Endothelial cell (in vitro differentiated cells): Measurements from ENCODE around the gene TMEM269. TPM values are rescaled to one million over a fixed set of nuclear protein-coding genes. Genes with fewer than 3 reads are reported as not detected.

Experiments used
- DNase-seq: peaks from one replicate; pipeline ENCODE4 v3.0.0; 2021; ENCODE audit warnings: low spot score
- H3K27ac Mint-ChIP-seq: one replicate; pipeline ENCODE4 v1.8.0; 2021; ENCODE audit warnings: mixed read lengths, inconsistent platforms; ENCODE audit not compliant: unreplicated experiment
- H3K27me3 Mint-ChIP-seq: one replicate; pipeline ENCODE4 v1.8.0; 2021; ENCODE audit warnings: mild to moderate bottlenecking, moderate library complexity, mixed read lengths, inconsistent platforms; ENCODE audit not compliant: unreplicated experiment
- H3K36me3 Mint-ChIP-seq: one replicate; pipeline ENCODE4 v1.8.0; 2021; ENCODE audit warnings: mild to moderate bottlenecking, low read depth, mixed read lengths, inconsistent platforms; ENCODE audit not compliant: unreplicated experiment
- H3K4me1 Mint-ChIP-seq: one replicate; pipeline ENCODE4 v1.8.0; 2021; ENCODE audit warnings: mild to moderate bottlenecking, mixed read lengths, inconsistent platforms; ENCODE audit not compliant: unreplicated experiment
- H3K4me3 Mint-ChIP-seq: one replicate; pipeline ENCODE4 v1.8.0; 2021; ENCODE audit warnings: mild to moderate bottlenecking, mixed read lengths, inconsistent platforms; ENCODE audit not compliant: unreplicated experiment
- H3K9me3 Mint-ChIP-seq: one replicate; pipeline ENCODE4 v1.8.0; 2021; ENCODE audit warnings: mixed read lengths, inconsistent platforms; ENCODE audit not compliant: unreplicated experiment
- total RNA-seq: library from RNA; stranded (reverse); fragmentation: NEBNext Ultra II Directional; extraction: Animal tissue kit (Norgen Biotek cat#: 25700); gene quantifications from one replicate; pipeline ENCODE4 v1.2.1, GENCODE V29; 2021; ENCODE audit not compliant: unreplicated experiment
- TF ChIP-seq, protein P1 (sequence below): fragments of 200-600 bp; sonication (generic); IDR thresholded peaks from one replicate; pipeline ENCODE4 v1.5.0; 2021; ENCODE audit warnings: antibody characterized with exemption; ENCODE audit not compliant: unreplicated experiment

TMEM269 gene
- total RNA-seq, 1 donor from 2014 or later, result 0.38 TPM

DNA sequence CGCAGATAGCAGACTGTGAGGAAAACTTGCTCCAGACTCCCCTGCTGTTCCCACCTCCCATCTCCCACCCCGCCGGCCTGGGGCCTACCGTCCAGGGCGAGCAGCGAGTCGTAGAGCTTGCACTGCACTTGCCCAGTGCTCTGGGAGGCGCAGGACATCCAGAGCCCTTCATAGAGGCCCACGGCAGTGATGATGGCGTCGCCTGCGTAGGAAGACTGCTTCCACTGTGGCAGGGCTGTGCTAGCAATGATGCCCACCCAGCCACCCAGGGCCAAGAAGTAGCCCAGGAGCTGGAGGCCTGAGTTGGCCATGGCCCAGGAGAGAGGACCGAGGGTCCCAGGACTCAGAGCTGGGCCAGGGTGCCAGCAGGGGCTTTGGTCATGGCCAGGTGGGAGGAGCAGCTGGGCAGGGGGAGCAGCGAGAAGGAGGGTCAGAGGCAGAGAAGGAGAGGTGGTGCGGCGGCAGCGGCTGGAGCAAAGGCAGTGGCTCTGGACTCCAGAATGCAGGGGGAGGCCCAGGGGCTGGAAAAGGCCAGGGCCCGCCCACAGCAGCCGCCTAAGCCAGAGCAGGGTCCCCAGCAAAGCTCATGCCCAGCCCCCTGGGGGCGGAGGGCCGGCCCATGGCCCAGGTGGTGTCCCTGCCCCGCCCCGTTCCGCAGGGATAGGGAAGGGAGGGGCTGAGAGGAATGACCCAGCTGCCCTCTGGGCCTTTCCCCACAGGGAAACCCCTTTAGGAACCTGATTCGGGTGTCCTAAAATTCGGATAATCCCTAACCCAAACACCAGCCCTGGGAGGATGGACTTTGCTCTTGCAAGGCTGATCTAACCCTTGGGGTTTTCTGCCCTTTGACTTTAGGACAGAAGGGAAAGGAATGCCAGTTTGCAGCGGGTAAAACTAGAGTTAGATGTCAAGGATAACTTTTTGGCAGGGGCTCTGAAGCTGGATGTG lies 44.8 kb upstream of the TMEM269 start, which contains the start of gene CLDN19:
CLDN19 (minus strand) TSS at position 484 of the 948 bp plus-strand sequence; CDS start at position 311, 173 bp downstream.
- no peak within 1 kb of the TSS for H3K27ac Mint-ChIP-seq
- no peaks in the 10 kb centered on the region for H3K27me3 Mint-ChIP-seq
- H3K9me3 Mint-ChIP-seq, result no peaks in the 10 kb centered on the region
- peaks cover 4% of the 10 kb centered on the region for H3K4me1 Mint-ChIP-seq
- H3K4me3 Mint-ChIP-seq, result no peak within 1 kb of the TSS
- no peak for DNase-seq
- TF ChIP-seq, protein P1, sequence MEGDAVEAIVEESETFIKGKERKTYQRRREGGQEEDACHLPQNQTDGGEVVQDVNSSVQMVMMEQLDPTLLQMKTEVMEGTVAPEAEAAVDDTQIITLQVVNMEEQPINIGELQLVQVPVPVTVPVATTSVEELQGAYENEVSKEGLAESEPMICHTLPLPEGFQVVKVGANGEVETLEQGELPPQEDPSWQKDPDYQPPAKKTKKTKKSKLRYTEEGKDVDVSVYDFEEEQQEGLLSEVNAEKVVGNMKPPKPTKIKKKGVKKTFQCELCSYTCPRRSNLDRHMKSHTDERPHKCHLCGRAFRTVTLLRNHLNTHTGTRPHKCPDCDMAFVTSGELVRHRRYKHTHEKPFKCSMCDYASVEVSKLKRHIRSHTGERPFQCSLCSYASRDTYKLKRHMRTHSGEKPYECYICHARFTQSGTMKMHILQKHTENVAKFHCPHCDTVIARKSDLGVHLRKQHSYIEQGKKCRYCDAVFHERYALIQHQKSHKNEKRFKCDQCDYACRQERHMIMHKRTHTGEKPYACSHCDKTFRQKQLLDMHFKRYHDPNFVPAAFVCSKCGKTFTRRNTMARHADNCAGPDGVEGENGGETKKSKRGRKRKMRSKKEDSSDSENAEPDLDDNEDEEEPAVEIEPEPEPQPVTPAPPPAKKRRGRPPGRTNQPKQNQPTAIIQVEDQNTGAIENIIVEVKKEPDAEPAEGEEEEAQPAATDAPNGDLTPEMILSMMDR, result no peak
- peaks cover 6% of the 10 kb centered on the region for H3K36me3 Mint-ChIP-seq

DNA sequence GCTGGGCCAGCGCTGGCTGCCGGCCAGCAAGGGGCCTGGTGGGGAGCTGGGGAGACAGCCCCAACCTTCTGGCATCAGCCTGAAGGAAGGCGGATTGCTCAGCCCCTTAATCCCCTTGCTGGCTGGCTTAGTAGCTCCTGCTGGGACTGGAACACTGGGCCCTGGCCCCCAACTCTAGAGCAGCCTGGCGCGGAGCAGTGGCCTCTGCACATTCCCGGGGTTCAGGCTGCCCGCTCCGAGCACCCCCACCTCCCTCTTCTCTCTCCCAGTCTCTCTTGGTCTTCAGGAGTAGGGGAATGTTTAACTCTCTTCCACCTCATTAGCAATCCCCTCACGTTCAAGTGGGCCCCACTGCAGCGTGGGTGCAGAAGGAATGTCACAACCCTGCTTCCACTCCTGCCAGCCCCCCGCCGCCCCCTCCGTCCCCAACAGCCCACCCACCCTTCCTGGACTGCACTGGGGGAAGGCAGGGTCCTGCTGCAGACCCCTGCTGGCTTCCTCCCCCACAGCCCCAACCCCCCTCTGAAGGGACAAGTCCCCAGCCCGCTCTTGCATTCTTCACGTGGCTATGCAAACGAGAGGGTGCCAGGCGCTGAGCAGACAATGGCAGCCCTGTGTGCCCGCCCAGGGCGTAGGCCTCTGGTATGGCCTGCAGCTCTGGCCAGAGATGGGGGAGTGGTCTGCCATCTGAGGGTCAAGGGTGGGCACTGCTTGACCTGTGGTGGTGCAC lies 43.8 kb upstream of the TMEM269 start:
- no peak overlapping the region for H3K27ac Mint-ChIP-seq

DNA sequence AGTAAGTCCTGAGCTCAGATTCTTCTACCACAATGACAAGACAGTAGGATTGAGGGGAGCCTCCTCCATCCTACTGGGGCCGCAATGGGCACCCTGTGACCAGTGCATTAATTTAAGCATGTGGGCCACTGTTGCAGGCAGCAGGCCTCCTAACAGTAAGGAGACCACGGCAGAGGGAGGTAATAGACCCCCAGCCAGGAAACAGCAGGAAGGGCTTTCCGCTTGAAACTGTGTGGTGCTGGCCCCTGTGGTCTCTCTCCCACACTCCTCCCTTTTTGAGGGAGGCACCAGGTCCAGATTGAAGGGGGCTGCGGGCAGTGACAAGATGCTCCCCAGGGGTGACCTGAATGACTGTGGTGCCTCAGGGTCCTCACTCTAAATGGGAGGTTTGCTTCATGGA lies 43.1 kb upstream of the TMEM269 start:
- H3K36me3 Mint-ChIP-seq, result peaks cover 17% of the 10 kb centered on the region
- H3K27me3 Mint-ChIP-seq, result peaks cover 2% of the 10 kb centered on the region
- H3K4me3 Mint-ChIP-seq, result no peak overlapping the region
- DNase-seq, result no peak
- peaks cover 4% of the 10 kb centered on the region for H3K4me1 Mint-ChIP-seq
- TF ChIP-seq, protein P1, result no peak
- H3K27ac Mint-ChIP-seq, result no peak overlapping the region
- no peaks in the 10 kb centered on the region for H3K9me3 Mint-ChIP-seq

More for the DNA sequence above, 43.8 kb upstream of the TMEM269 start:
- TF ChIP-seq, protein P1, result no peak
- Mint-ChIP-seq H3K4me1 (peaks cover 4% of the 10 kb centered on the region), H3K27me3 (no peaks in the 10 kb centered on the region), H3K4me3 (no peak overlapping the region), H3K9me3 (no peaks in the 10 kb centered on the region), H3K36me3 (peaks cover 14% of the 10 kb centered on the region)
- DNase-seq, result no peak

DNA sequence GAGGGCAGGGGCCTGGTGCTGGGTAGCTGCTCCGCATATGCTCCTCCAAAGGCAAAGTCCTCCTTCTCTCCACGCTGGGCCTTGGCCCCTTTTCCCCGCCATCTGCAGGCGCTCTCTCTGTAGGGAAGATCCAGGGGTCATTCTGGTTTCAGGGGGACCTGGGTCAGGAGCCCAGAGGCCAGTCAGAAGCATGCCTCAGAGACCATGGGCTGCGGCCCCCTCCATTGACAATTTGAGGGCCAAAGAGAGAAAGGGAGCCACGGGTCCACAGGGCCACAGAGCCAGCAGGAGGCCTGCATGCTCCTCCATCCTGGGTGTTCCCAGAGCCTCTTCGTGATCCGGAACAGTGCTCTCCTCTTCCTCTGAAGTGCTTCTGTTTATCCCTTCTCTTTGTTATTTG lies 42.6 kb upstream of the TMEM269 start:
- no peak for DNase-seq
- H3K9me3 Mint-ChIP-seq, result no peaks in the 10 kb centered on the region
- H3K27ac Mint-ChIP-seq, result no peak overlapping the region
- TF ChIP-seq, protein P1, result no peak
- H3K36me3 Mint-ChIP-seq, result peaks cover 17% of the 10 kb centered on the region
- peaks cover 3% of the 10 kb centered on the region for H3K4me1 Mint-ChIP-seq
- peaks cover 2% of the 10 kb centered on the region for H3K27me3 Mint-ChIP-seq
- no peak overlapping the region for H3K4me3 Mint-ChIP-seq
